DMS114 treated with DMSO at 0.1 percent for 48 hours (cell line): ENCODE results near the gene GALNTL6.

Experiments
- DNase-seq: peaks from one replicate; lab custom pipeline; 2025; ENCODE audit not compliant: unreplicated experiment; lab: John Stamatoyannopoulos, UW

The GALNTL6 gene

DNA sequence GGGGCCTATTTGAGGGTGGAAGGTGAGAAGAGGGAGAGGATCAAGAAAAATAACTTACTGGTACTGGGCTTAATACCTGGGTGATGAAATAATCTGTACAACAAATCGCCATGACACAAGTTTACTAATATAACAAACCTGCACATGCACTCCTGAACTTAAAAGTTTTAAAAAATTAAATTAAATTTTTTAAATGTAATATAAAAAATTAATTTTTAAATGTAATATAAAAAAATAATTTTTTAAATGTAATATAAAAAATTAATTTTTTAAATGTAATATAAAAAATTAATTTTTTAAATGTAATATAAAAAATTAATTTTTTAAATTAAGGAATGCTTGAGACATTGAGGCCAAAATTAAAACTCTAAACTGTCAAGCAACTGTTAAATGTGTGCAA is 1231.1 kb downstream of the GALNTL6 start:
- DNase-seq, result no peak

DNA sequence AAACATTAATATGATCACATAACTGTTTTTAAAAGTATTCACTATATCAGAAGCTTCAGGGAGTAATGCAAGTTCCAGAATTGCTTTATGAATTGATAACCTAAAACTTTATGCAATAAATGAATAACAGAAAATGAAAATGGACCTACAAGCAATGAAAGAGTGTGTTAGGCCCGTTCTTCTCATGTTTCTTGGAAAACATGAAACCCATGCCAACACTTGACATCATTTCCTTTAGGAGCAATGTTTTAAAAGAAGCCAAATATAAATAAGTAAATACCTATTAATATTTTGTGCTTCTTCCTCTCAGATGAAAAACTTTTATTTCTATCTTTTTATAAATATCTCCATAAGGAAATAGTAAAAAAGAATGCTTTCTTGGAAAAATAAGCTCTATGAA is 1232.4 kb downstream of the GALNTL6 start:
- DNase-seq, result no peak

DNA sequence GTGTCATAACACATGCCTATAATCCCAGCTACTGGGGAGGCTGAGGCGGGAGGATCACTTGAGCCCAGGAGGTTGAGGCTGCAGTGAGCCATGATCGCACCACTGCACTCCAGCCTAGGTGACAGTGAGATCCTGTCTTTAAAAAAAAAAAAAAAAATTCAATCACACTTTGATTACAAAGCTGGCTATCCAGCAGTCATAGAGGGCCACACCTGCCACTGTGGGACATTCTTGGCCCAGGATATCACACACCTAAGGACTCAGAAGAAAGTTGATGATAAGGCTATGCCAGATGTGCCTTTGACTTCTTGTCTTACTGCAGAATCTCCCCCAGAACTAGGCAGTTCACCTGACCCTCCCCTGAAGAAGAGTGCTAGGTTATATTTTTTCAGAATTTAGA is 1232.9 kb downstream of the GALNTL6 start:
- no peak for DNase-seq

DNA sequence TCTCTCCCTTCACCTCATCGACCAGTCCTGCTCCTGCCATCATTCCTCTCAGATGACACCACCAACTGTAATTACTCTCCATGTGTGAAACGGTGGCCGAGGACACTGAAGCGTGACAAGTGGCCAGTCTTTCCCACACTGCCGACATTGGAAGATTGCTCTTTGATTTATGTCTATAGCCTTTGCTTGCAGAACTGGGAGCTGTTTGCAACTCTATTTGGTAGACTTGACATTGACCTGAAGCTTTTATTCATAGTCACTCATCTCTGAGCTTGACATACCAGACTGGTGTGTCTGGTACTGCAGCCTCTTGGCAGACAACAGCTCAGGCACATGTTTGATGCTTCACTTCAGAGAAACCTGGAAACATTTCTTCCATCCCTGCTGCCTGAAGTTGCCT is 1233.6 kb downstream of the GALNTL6 start:
- no peak for DNase-seq

DNA sequence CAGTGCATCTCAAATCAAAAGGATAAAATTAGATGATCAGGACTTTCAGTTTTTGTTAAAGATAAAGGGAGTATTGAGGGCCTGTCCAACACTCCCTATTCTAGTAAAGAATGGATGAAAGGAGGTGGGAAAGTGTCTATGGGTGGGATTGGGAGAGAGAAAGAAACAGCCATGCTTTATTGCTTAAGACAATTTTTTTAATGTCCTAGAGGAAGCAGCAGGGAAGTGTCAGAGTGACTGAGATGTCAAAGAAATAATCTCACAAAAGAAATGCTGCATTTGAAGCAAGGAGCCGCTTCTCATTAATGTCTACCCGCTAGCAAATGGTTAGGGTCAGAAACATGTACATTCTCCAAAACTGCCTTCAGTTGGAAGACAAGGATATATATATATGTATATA is 1238.0 kb downstream of the GALNTL6 start:
- no peak for DNase-seq

DNA sequence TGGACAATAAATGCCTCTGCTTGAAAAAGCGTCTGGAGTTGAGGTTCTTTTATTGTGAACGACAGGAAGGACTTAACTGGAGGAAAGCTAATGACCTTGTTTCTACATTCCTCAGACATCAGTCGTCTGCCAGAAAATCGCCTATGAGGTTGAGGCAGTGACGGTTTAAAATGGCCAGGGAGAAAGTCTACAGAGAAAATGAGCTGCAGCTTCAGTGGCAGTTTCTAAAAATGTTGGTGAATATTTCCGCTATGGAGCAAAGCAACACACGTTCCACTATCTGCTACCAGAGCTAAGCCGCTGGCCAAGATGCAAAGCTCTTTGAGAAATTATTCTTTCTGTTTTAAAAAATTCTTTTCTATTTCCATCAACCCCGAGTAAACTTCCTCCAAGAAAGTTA is 1238.5 kb downstream of the GALNTL6 start:
- no peak for DNase-seq

DNA sequence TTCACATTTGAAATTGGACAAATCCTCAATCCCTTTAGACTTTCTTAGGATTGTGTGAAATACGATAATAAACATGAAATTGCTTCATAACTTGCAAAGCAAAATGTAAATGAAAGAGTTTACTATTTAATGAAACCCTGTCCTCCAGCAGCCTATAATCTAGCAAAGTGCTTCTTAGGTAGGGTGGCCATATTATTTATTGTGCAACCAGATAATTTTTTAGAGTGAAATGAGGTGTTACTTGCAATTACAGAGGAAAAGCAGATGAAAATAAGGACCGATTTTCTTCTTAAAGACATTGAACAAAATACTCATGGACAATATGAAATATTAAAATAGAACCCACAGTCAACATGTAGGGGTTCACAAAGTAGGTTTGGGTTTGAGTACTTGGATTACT is 1239.2 kb downstream of the GALNTL6 start:
- DNase-seq, result no peak

DNA sequence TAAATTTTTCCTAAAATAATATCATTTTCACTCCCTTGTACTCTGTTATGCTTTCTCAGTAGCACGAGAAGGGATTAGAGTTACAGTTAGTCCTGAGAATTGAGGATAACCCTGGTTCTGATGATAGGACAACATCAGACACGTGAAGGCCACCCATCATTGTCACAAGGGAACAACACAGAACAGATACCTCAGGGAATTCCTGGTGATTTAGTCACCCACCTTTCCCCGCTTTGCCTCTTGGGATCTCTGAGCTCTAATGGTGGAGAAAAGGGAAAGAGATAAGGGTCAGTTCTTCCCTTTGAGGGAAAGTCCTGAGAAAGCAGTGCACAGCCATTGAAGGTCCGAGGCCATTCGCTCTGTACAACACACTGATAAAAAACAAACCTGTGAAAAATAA is 1243.1 kb downstream of the GALNTL6 start:
- no peak for DNase-seq

DNA sequence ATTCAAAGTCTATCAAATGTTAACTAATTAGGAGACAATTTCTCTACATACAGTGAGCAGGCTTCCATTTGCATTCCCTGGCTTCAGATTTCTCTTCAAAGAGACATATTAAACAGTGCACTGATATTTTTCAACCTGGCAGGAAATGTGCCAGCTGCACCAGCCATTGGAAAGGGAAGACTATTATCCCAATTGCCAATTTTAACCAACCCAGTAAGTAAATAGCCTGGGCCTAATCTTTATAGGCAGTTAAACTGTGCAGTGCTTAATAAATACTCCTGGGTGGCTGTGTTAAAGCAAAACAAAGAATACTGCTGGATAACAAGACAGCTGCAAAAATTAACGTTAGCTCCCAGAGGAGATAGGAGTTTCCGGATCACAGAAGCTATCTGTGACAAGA is 1243.5 kb downstream of the GALNTL6 start:
- DNase-seq, result no peak

DNA sequence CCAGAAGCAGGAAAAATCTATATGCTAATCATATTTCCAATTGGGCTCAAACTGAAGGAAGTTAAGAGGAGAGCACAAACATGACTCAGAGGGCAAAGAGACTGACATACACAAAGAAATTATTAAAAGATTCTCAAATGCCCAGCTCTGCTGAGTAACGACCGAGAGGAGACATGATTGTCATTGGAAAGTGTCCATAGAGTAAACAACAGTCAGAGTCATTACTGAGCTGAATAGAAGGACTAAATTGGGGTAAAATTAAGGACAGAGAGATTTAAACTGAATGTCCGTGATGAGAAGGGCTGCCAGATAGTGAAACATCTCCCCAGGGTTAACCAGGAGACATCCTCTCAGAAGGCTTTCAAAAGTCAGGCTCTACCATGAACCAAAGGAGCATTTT is 1244.2 kb downstream of the GALNTL6 start:
- DNase-seq, result no peak

DNA sequence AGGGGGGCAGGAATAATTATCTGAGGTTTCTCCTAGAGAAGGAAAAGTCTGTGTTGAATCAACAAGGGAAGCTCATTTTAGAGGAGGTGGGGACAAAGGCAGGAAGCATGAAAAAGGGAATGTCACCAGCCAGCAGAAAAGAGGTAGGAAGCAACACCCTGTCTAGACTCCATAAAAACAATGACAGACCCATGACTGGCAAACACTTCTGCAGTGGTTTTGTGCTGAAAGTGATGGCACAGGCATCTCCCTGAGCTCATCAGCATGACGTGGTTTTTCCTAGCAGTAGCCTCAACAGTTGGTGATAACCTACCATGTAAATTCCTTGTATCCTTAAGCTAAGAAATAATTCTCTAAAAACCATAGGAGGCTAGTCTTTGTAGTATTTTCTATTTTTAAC is 1244.7 kb downstream of the GALNTL6 start:
- DNase-seq, result no peak

DNA sequence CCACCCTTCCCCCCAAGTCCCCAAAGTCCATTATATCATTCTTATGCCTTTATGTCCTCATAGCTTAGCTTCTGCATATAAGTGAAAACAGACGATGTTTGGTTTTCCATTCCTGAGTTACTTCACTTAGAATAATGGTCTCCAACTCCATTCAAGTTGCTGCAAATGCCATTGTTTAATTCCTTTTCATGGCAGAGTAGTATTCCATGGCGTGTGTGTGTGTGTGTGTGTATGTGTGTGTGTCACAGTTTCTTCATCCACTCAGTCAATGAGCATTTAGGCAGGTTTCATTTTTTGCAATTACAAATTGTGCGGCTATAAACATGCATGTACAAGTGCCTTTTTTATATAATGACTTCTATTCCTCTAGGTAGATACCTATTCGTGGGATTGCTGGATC is 1248.0 kb downstream of the GALNTL6 start:
- DNase-seq, result no peak

DNA sequence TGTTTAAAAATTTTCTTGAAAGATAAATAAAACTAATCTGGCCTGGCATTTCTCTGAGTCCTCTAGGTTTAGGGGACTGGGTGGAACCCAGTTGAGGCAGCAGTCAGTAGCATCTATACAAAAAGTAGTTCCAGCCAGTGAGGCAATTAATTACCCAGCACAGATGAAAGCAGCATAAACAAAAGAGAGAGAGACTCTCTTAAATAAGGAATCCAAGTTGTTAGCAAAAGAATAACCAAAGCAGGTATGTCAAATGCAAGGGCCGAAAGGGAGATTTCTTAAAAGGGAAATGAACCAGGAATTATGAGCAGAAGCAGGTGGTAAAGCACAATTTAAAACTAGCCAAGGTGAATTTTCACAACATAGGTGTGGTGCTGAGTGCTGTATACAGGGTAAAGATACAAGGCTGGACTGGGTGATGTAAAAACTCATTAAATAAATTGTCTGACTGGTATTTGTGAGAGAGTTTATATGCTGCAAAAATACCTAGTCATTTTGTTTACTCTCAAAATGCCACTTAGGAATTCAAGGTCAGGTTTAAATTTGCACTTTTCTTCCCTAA is 1260.8 kb downstream of the GALNTL6 start:
- DNase-seq, result no peak

DNA sequence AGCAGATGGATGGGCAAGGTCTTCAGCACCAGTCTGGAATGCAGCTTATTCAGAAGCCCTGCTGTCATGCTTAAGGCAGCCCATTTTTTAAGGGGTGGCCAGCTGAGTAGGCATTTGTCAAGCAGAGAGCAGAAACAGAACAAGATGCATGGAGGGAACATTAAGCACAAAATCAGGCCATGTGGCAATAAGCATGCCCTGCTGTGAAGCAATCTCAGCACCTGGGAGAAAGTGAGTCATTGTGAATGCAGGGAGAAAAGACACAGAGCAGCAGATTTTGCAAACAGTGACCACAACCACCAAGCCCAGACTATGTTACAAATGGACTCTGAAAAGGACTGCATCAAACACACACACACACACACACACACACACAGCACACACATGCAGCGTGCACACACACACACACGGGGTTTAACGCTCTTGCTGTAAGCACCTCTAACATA is 1261.3 kb downstream of the GALNTL6 start:
- DNase-seq, result no peak

DNA sequence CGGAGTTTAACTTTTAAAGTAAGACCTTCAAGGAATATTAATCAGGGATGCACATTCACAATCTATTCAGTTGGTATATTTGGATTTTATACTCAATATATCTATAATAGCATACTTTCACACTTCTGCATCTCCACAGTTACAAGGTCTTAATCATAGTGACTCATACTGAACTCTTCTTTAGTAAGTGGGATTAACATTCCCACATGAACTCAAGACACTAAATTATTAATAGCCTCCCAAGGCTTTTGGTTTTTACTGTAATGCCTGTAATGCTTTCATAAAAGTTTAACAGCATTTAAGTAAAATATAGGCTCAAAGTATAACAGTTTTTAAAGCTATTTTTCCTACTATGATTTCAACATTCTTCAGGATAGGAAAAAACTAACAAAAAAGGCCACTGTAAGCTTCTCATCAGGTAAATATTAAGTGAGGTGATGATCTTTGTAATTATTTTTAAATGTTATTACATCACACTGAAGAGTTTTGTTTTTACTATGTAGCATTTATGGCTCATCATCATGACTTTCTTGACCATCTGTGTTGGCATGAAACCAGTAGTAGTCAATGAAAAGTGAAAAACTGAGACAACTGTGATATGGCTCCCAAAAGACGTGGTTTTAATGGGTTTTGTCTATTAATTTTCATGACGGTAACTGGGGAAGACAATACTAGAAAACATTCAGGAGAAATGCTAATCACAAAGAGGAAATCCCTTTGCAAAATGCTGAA is 1263.9 kb downstream of the GALNTL6 start:
- no peak for DNase-seq

DNA sequence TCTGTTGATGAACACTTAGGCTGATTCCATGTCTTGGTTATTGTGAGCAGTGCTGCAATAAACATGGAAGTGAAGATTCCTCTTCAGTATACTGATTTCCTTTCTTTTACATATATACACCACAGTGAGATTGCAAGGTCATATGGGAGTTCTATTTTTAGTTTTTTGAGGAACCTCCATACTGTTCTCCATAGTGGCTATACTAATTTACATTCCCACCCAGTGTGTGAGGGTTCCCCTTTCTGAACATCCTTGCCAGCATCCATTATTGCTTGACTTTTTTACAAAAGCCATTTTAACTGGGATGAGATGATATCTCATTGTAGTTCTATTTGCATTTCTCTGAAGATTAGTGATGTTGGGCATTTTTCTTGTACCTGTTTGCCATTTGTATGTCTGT is 1274.9 kb downstream of the GALNTL6 start:
- no peak for DNase-seq
